Activated T-helper 1 cell treated with anti-CD3 and anti-CD28 coated beads, Interleukin-12 subunit alpha, Interleukin-12 subunit beta, Interleukin-2, Interleukin-4 antibody, amounts not matched to agents 30 ng/mL and 10 ng/mL and 1 ng/mL, durations not matched to agents 14 hours and 24 hours and 36 hours (primary cell): ENCODE data around the gene AIFM2. TPM values are rescaled to one million over a fixed set of nuclear protein-coding genes. Genes with fewer than 3 reads are reported as not detected.

Experiments
- DNase-seq: peaks from one replicate; pipeline ENCODE4 v3.0.0; 2021; ENCODE audit warnings: low spot score
- H3K27ac Mint-ChIP-seq: one replicate; pipeline ENCODE4 v1.8.0; 2021; ENCODE audit warnings: mild to moderate bottlenecking, mixed read lengths
- H3K27me3 Mint-ChIP-seq: one replicate; pipeline ENCODE4 v1.8.0; 2022; ENCODE audit warnings: mild to moderate bottlenecking, moderate library complexity, mixed read lengths; ENCODE audit not compliant: insufficient read depth
- H3K36me3 Mint-ChIP-seq: one replicate; pipeline ENCODE4 v1.8.0; 2021; ENCODE audit warnings: low read depth, mixed read lengths
- H3K4me1 Mint-ChIP-seq: one replicate; pipeline ENCODE4 v1.8.0; 2021; ENCODE audit warnings: low read depth, mixed read lengths
- H3K4me3 Mint-ChIP-seq: one replicate; pipeline ENCODE4 v1.8.0; 2021; ENCODE audit warnings: mild to moderate bottlenecking, moderate library complexity, mixed read lengths
- H3K9me3 Mint-ChIP-seq: one replicate; pipeline ENCODE4 v1.8.0; 2021; ENCODE audit warnings: mixed read lengths
- intact Hi-C: fragments of 100-400 bp; cut with micrococcal nuclease; formaldehyde crosslinking; loops from one replicate; pipeline ENCODE4 v1.15.1; 2024
- total RNA-seq: library from RNA; stranded (reverse); gene quantifications from 2 replicates; pipeline ENCODE4 v1.2.3, GENCODE V29; 2022

The AIFM2 gene
- total RNA-seq, 1 donor from 2014 or later: 7.3 TPM

GRCh38 chr10:70070834-70071233 is 61.8 kb downstream of the AIFM2 start:
- peaks cover 8% of the 10 kb centered on the region for H3K27me3 Mint-ChIP-seq
- no peaks in the 10 kb centered on the region for H3K4me1 Mint-ChIP-seq

GRCh38 chr10:70069346-70069745 is 63.3 kb downstream of the AIFM2 start:
- Mint-ChIP-seq H3K27ac (no peak overlapping the region), H3K4me1 (no peaks in the 10 kb centered on the region), H3K4me3 (no peak overlapping the region), H3K9me3 (no peaks in the 10 kb centered on the region), H3K27me3 (peaks cover 5% of the 10 kb centered on the region), H3K36me3 (no peaks in the 10 kb centered on the region)
- no peak for DNase-seq
- intact Hi-C loops: no loop called here

More at GRCh38 chr10:70070834-70071233, 61.8 kb downstream of the AIFM2 start:
- no peak overlapping the region for H3K4me3 Mint-ChIP-seq
- DNase-seq: no peak
- intact Hi-C loops: no loop called here
- no peak overlapping the region for H3K27ac Mint-ChIP-seq
- H3K9me3 Mint-ChIP-seq: no peaks in the 10 kb centered on the region
- no peaks in the 10 kb centered on the region for H3K36me3 Mint-ChIP-seq

GRCh38 chr10:70068925-70069324 is 63.7 kb downstream of the AIFM2 start:
- Mint-ChIP-seq H3K9me3 (no peaks in the 10 kb centered on the region), H3K27me3 (peaks cover 4% of the 10 kb centered on the region), H3K4me3 (no peak overlapping the region), H3K4me1 (no peaks in the 10 kb centered on the region), H3K36me3 (no peaks in the 10 kb centered on the region), H3K27ac (no peak overlapping the region)
- intact Hi-C loops: no loop called here
- DNase-seq: no peak

GRCh38 chr10:70067586-70067985 is 65.0 kb downstream of the AIFM2 start:
- no peak overlapping the region for H3K4me3 Mint-ChIP-seq
- H3K9me3 Mint-ChIP-seq: no peaks in the 10 kb centered on the region
- peaks cover 4% of the 10 kb centered on the region for H3K27me3 Mint-ChIP-seq
- H3K27ac Mint-ChIP-seq: no peak overlapping the region
- intact Hi-C loops: no loop called here
- no peak for DNase-seq
- no peaks in the 10 kb centered on the region for H3K36me3 Mint-ChIP-seq
- no peaks in the 10 kb centered on the region for H3K4me1 Mint-ChIP-seq

- Mint-ChIP-seq H3K27ac (no peak overlapping the region), H3K36me3 (no peaks in the 10 kb centered on the region), H3K4me3 (no peak overlapping the region), H3K4me1 (no peaks in the 10 kb centered on the region), H3K9me3 (no peaks in the 10 kb centered on the region), H3K27me3 (peaks cover 9% of the 10 kb centered on the region)
- no peak for DNase-seq
- intact Hi-C loops: no loop called here
These were observed 66.4 kb downstream of the AIFM2 start for GRCh38 chr10:70066190-70066589.

GRCh38 chr10:70064486-70064885 is 68.1 kb downstream of the AIFM2 start:
- no peaks in the 10 kb centered on the region for H3K9me3 Mint-ChIP-seq
- H3K4me1 Mint-ChIP-seq: no peaks in the 10 kb centered on the region
- H3K27ac Mint-ChIP-seq: no peak overlapping the region
- DNase-seq: no peak
- no peak overlapping the region for H3K4me3 Mint-ChIP-seq
- peaks cover 13% of the 10 kb centered on the region for H3K27me3 Mint-ChIP-seq
- intact Hi-C loops: no loop called here
- no peaks in the 10 kb centered on the region for H3K36me3 Mint-ChIP-seq

GRCh38 chr10:70063418-70064098 is 69.1 kb downstream of the AIFM2 start:
- DNase-seq: no peak
- Mint-ChIP-seq H3K36me3 (no peaks in the 10 kb centered on the region), H3K27ac (no peak overlapping the region), H3K9me3 (no peaks in the 10 kb centered on the region), H3K4me3 (no peak overlapping the region), H3K27me3 (peaks cover 11% of the 10 kb centered on the region), H3K4me1 (no peaks in the 10 kb centered on the region)
- intact Hi-C loops: no loop called here

Other genes starting within 250 kb of the AIFM2 start
- 3.4 and 3.5 TPM in 2 replicates for gene MACROH2A2, start 80.0 kb downstream of the AIFM2 start, total RNA-seq
- 12.6 and 12.7 TPM in 2 replicates for gene TYSND1, start 13.9 kb upstream of the AIFM2 start, total RNA-seq
- gene SAR1A, start 37.7 kb upstream of the AIFM2 start, total RNA-seq: 117 TPM in 2 replicates
- gene PPA1, start 100.6 kb upstream of the AIFM2 start, total RNA-seq: 374 and 393 TPM in 2 replicates
- gene NPFFR1, start 151.2 kb upstream of the AIFM2 start, total RNA-seq: not detected in 2 replicates
- gene LRRC20, start 249.8 kb upstream of the AIFM2 start, total RNA-seq: 14.6 and 14.9 TPM in 2 replicates